ENCODE measurements around the gene CEP95. TPM values are rescaled to one million over a fixed set of nuclear protein-coding genes. Genes with fewer than 3 reads are reported as not detected.

CEP95 gene
- total RNA-seq, 1 donor from 2014 or later = 40.3 TPM

- TF ChIP-seq CTCF (IDR thresholded peaks at IDR 0.05) = no peak
- Histone ChIP-seq H3K9me3 (no peaks in the 10 kb centered on the region), H3K27ac (no peak overlapping the region), H3K36me3 (peaks cover 76% of the 10 kb centered on the region), H3K27me3 (no peaks in the 10 kb centered on the region), H3K4me1 (peaks cover 58% of the 10 kb centered on the region), H3K4me3 (no peak overlapping the region)
- ATAC-seq = no peak
- DNase-seq = no peak
- intact Hi-C loops (cut with DNase I) = no loop called here
Observed at GRCh38 chr17:64500862-64501765, 5.7 kb upstream of the CEP95 start.

DNA sequence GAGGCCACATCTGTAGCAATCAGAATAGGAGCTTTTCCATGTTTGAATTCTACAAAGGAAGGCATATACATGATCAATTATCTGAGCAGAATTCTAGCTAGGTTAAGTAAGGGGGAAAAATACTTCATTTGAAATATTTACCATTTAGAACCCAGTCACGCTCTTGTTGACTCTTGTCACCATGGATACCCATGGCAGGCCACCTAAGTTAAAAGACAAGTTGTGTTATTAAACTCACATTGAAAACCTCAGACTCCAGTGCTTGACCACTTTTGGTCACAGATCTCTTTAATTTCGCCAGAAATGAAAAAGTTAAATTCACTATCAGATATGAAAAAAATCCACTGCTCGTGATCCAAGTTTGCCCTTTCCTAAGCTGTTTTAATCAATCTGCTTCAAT, 4.8 kb upstream of the CEP95 start:
- Histone ChIP-seq H3K27ac (no peak overlapping the region), H3K27me3 (no peaks in the 10 kb centered on the region), H3K4me1 (peaks cover 57% of the 10 kb centered on the region), H3K36me3 (peaks cover 76% of the 10 kb centered on the region), H3K9me3 (no peaks in the 10 kb centered on the region), H3K4me3 (peak overlapping the region; percentile 15)
- TF ChIP-seq CTCF (IDR thresholded peaks at IDR 0.05) = no peak
- ATAC-seq = no peak
- no peak for DNase-seq
- intact Hi-C loops (cut with DNase I) = no loop called here

GRCh38 chr17:64502809-64503208, 4.0 kb upstream of the CEP95 start:
- Histone ChIP-seq H3K36me3 (peaks cover 72% of the 10 kb centered on the region), H3K9me3 (no peaks in the 10 kb centered on the region), H3K27me3 (no peaks in the 10 kb centered on the region), H3K4me3 (peak overlapping the region; percentile 81), H3K4me1 (peaks cover 52% of the 10 kb centered on the region), H3K27ac (no peak overlapping the region)
- no peak for ATAC-seq
- no peak for DNase-seq
- TF ChIP-seq CTCF (IDR thresholded peaks at IDR 0.05) = no peak
- intact Hi-C loops (cut with DNase I) = no loop called here

DNA sequence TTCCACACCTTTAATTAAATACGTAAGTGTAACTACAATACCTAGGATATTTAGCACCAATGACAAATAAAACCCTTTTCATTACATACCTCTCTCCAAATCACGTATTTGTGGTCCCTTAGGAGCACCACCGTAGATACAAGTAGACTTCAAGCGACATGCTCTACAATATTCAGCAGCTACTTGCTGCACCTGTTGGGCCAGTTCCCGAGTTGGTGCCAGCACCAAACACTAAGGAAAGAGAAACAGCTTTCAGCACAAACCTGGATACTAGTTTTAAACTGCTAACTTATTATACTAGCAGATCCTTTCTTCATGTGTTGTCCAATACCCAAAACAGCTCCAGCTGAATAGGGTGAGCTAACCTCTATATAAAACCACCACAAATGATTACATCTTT, 3.4 kb upstream of the CEP95 start:
- Histone ChIP-seq H3K4me3 (peak overlapping the region; percentile 81), H3K27ac (no peak overlapping the region), H3K4me1 (peaks cover 58% of the 10 kb centered on the region), H3K9me3 (no peaks in the 10 kb centered on the region), H3K36me3 (peaks cover 66% of the 10 kb centered on the region), H3K27me3 (no peaks in the 10 kb centered on the region)
- TF ChIP-seq CTCF (IDR thresholded peaks at IDR 0.05) = no peak
- no peak for ATAC-seq
- no peak for DNase-seq
- intact Hi-C loops (cut with DNase I) = no loop called here

GRCh38 chr17:64503821-64504768, 2.7 kb upstream of the CEP95 start:
- DNase-seq (no peak), ATAC-seq (no peak)
- H3K9me3 ChIP-seq = no peaks in the 10 kb centered on the region
- peaks cover 65% of the 10 kb centered on the region for H3K4me1 ChIP-seq
- intact Hi-C loops (cut with DNase I) = no loop called here
- peak overlapping the region; percentile 100 for H3K27ac ChIP-seq
- no peak for TF ChIP-seq CTCF (IDR thresholded peaks at IDR 0.05)
- peak overlapping the region; percentile 81 for H3K4me3 ChIP-seq
- H3K36me3 ChIP-seq = peaks cover 63% of the 10 kb centered on the region
- no peaks in the 10 kb centered on the region for H3K27me3 ChIP-seq

All from upper lobe of right lung (tissue), 1 donor.